ENCODE measurements around the gene CCL26.
A peak's percentile ranks its signal among the peaks of the same experiment; 100 is the strongest.
"Not testable (repeated sequence)": the region's sequence is repeated elsewhere in the genome, so short reads cannot be mapped to it uniquely, and the experiment has no call there.

Gene CCL26

DNA sequence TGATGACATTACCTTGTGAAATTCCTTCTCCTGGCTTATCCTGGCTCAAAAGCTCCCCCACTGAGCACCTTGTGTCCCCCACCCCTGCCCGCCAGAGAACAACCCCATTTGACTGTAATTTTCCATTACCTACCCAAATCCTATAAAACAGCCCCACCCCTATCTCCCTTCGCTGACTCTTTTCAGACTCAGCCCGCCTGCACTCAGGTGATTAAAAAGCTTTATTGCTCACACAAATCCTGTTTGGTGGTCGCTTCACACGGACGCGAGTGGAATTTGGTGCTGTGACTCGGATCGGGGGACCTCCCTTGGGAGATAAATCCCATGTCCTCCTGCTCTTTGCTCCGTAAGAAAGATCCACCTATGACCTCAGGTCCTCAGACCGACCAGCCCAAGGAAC is 7.0 kb upstream of the CCL26 start:
- not testable (repeated sequence) for H3K9me3 Mint-ChIP-seq; H3K27ac Mint-ChIP-seq; H3K36me3 Mint-ChIP-seq; H3K4me3 Mint-ChIP-seq; ATAC-seq (ENCODE audit: low read depth); DNase-seq (ENCODE audit: low spot score in 2 of 2); H3K4me1 Mint-ChIP-seq
- peaks cover 23% of the 10 kb centered on the region for H3K27me3 Mint-ChIP-seq

DNA sequence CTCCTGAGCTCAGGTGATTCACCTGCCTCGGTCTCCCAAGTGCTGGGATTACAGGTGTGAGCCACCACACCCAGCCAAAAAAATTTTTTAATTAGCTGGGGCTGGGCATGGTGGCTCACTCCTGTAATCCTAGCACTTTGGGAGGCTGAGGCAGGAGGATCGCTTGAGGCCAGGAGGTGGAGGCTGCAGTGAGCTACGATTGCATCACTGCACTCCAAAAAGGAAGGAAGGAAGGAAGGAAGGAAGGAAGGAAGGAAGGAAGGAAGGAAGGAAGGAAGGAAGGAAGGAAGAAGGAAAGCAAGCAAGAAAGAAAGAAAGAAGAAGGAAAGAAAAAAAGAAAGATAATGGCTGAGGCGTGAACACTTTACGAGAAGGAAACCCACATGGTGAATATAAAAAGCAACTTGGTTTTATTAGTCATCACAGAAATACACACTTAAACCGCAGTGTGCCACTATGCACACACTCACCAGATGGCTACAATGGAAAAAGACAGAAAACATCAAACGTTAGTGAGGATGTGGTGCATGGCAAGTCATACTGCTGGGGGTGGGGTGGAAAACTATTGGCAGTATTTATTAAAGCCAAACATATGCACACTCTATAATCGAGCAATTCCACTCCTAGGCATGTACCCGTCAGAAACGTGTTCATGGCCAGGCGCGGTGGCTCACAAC is 4.4 kb upstream of the CCL26 start:
- H3K4me3 Mint-ChIP-seq: no peak overlapping the region
- DNase-seq (ENCODE audit: low spot score in 2 of 2): no peak
- peak; percentile 22 for ATAC-seq (ENCODE audit: low read depth)
- peaks cover 16% of the 10 kb centered on the region for H3K27me3 Mint-ChIP-seq
- H3K27ac Mint-ChIP-seq: no peak overlapping the region
- H3K4me1 Mint-ChIP-seq: peaks cover 5% of the 10 kb centered on the region
- peaks cover 2% of the 10 kb centered on the region for H3K9me3 Mint-ChIP-seq
- H3K36me3 Mint-ChIP-seq: no peaks in the 10 kb centered on the region

DNA sequence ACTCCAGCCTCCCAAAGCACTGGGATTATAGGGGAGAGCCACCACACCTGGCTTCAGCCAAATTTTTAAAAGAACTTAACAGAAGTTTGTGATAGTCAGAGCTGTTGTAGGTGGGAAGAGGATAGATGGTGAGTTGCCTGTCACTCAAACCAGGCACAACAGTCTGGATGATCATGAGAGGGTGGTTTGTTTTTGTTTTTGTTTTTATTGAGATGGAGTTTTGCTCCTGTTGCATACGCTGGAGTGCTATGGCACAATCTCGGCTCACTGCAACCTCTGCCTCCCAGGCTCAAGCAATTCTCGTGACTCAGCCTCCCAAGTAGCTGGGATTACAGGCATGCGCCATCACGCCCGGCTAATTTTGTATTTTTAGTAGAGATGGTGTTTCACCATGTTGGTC is 1.9 kb upstream of the CCL26 start:
- DNase-seq (ENCODE audit: low spot score in 2 of 2); H3K27ac Mint-ChIP-seq; H3K9me3 Mint-ChIP-seq; ATAC-seq (ENCODE audit: low read depth); H3K27me3 Mint-ChIP-seq; H3K4me1 Mint-ChIP-seq; H3K4me3 Mint-ChIP-seq; H3K36me3 Mint-ChIP-seq: not testable (repeated sequence)

DNA sequence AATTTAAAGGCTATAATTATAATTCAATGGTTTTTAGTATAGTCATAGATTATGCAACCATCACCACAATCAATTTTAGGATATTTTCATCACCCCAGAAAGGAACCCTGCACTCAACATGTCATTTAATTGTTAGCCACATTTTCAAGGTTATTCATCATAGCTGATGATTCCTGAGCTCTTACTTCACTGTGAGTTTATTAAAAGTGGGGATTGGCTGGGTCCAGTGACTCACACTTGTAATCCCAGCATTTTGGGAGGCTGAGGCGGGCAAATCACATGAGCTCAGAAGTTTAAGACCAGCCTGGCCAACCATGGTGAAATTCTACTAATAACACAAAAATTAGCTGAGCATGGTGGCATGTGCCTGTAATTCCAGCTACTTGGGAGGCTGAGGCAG is 787 bp downstream of the CCL26 start:
- ATAC-seq (ENCODE audit: low read depth) (no peak), DNase-seq (ENCODE audit: low spot score in 2 of 2) (no peak)
- no peak overlapping the region for H3K27ac Mint-ChIP-seq
- H3K4me1 Mint-ChIP-seq: peaks cover under 1% of the 10 kb centered on the region
- no peaks in the 10 kb centered on the region for H3K36me3 Mint-ChIP-seq
- H3K4me3 Mint-ChIP-seq: no peak overlapping the region
- peaks cover under 1% of the 10 kb centered on the region for H3K9me3 Mint-ChIP-seq
- H3K27me3 Mint-ChIP-seq: peaks cover 1% of the 10 kb centered on the region

DNA sequence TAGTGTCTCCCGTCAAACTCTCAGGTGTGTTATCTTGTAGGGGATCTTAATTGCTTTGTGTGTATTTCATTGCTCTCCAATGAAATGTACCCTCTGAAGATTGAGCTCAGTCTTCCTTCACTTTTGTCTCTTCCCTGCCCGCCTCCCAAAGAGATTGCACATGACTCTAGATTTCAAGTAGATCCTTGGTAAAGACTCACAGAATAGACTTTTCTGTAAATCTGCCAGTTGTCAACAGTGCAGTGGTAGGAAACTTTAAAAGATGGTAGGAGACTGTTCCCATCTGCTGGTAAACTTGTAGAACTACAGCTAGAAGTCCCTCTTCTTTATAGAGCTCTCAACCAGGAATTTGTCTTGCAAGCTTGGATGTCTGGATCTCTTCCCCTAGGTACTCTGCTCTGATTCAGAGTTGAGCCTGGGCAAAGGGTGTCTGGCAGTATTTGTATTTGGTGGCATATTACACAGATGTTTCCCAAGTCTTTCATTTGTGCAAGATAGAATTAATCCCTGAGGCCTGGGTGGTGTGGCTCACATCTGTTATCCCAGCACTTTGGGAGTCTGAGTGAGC is 9.6 kb downstream of the CCL26 start:
- ATAC-seq (ENCODE audit: low read depth): peak; percentile 87
- Mint-ChIP-seq H3K36me3 (no peaks in the 10 kb centered on the region), H3K27me3 (peaks cover 2% of the 10 kb centered on the region), H3K9me3 (no peaks in the 10 kb centered on the region), H3K4me1 (peaks cover 7% of the 10 kb centered on the region), H3K27ac (no peak overlapping the region), H3K4me3 (no peak overlapping the region)
- DNase-seq (ENCODE audit: low spot score in 2 of 2): peak in 1 of 2 donors; percentile 23

DNA sequence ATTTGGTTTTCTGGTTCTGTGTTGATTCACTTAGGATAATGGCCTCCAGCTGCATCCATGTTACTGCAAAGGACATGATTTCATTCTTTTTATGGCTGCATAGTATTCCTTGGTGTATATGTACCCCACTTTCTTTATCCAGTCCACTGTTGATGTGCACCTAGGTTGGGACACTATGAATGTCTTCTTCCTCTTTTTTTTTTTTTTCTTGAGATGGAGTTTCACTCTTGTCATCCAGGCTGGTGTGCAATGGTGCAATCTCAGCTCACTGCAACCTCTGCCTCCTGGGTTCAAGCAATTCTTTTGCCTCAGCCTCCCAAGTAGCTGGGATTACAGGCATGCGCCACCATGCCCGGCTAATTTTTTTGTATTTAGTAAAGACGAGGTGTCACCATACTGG is 10.2 kb downstream of the CCL26 start:
- not testable (repeated sequence) for H3K27ac Mint-ChIP-seq; H3K36me3 Mint-ChIP-seq; H3K9me3 Mint-ChIP-seq; H3K27me3 Mint-ChIP-seq; DNase-seq (ENCODE audit: low spot score in 2 of 2); H3K4me1 Mint-ChIP-seq; H3K4me3 Mint-ChIP-seq; ATAC-seq (ENCODE audit: low read depth)

DNA sequence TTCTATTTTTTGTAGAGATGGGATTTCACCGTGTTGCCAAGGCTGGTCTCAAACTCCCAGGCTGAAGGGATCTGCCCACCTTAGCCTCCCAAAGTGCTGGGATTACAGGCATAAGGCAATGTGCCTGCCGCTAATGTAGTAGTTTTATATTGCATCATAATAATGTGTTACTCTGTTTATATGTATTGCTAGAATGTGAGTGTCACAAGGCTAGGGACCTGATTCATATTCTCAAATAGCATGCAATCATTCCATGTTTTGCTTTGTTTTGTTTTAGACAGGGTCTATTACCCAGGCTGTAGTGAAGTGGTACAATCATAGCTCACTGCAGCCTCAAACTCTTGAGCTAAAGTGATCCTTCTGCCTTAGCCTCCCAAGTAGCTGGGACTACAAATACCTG is 13.5 kb downstream of the CCL26 start:
- Mint-ChIP-seq H3K27ac (no peak overlapping the region), H3K9me3 (no peaks in the 10 kb centered on the region), H3K27me3 (peaks cover 2% of the 10 kb centered on the region), H3K4me1 (peaks cover 7% of the 10 kb centered on the region), H3K36me3 (no peaks in the 10 kb centered on the region), H3K4me3 (no peak overlapping the region)
- DNase-seq (ENCODE audit: low spot score in 2 of 2) (no peak), ATAC-seq (ENCODE audit: low read depth) (no peak)

DNA sequence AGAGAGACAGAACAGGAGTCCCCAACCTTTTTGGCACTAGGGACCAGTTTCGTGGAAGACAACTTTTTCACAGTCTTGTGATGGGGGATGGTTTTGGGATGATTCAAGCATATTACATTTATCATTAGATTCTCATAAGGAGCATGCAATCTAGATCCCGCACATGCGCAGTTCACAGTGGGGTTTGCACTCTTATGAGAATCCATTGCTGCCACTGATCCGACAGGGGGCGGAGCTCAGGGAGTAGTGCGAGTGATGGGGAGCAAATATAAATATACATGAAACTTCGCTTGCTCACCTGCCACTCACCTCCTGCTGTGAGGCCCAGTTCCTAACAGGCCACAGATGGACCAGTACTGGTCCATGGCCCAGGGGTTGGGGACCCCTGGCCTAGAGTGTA is 14.2 kb downstream of the CCL26 start:
- Mint-ChIP-seq H3K4me3 (no peak overlapping the region), H3K9me3 (no peaks in the 10 kb centered on the region), H3K27me3 (peaks cover 2% of the 10 kb centered on the region), H3K27ac (no peak overlapping the region), H3K36me3 (no peaks in the 10 kb centered on the region), H3K4me1 (peaks cover 7% of the 10 kb centered on the region)
- DNase-seq (ENCODE audit: low spot score in 2 of 2) (no peak), ATAC-seq (ENCODE audit: low read depth) (no peak)

DNA sequence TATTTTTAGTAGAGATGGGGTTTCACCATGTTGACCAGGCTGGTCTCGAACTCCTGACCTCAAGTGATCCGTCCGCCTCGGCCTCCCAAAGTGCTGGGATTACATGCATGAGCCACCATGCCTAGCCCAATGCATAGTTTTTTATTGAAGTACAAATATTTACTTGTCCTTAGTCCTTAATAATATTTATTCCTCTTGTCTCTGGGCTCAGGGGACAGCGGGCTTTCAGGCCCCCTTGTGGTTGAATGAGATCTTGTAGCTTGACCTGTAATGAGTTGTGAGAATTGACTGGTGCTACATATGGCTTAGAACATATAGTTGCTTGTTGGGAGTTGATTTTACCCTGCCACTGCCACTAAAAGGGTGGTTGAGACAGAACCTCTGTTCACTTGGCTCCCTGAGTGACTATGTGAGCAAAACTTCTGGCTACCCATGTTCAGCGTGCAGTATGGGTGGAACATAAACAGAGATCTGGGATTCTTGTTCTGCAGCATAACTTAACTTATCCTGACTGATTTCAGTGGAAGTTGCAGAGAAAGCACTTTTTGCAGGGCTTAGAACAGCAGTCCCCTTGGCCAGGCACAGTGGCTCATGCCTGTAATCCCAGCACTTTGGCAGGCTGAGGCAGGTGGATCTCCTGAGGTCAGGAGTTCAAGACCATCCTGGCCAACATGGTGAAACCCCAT is 14.9 kb downstream of the CCL26 start:
- H3K4me1 Mint-ChIP-seq: peaks cover 3% of the 10 kb centered on the region
- H3K9me3 Mint-ChIP-seq: no peaks in the 10 kb centered on the region
- H3K27ac Mint-ChIP-seq: no peak overlapping the region
- no peaks in the 10 kb centered on the region for H3K36me3 Mint-ChIP-seq
- DNase-seq (ENCODE audit: low spot score in 2 of 2): no peak
- no peak overlapping the region for H3K4me3 Mint-ChIP-seq
- ATAC-seq (ENCODE audit: low read depth): no peak
- no peaks in the 10 kb centered on the region for H3K27me3 Mint-ChIP-seq

DNA sequence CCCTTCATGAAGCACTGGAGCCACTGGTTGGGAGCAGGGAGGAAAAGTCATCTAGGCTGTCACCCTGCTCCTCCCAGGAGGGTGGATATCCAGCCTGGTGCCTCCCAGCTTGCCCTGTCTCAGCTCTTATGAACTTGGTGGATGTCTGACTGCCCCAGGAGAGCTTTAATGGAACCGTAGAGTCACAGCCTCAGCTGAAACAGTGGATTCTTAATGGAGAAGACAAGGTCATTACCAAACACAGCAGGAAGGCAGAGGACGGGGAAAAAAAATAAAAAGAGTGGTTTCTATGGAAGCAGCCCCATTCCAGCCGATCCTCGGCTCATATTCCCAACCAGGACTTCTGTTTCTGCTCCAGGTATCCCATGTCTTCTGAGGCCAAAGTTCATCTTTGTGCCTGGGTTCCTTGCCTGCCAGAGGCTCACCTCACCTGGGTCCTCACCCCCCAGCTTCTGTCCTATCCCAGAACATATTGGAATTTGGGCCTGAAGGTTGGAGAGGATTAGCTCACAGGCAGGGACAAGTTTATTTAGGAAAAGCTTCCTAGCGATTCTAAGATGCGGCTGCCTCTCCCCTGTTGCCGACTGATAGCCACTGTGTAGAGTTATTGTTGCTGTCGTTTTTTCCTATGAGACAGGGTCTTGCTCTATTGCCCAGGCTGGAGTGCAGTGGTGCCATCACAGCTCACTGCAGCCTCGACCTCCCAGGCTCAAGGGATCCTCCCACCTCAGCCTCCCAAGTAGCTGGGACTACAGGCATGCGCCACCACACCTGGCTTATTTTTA is 15.6 kb downstream of the CCL26 start:
- DNase-seq (ENCODE audit: low spot score in 2 of 2) (no peak), ATAC-seq (ENCODE audit: low read depth) (no peak)
- Mint-ChIP-seq H3K4me1 (peaks cover 3% of the 10 kb centered on the region), H3K27me3 (no peaks in the 10 kb centered on the region), H3K36me3 (no peaks in the 10 kb centered on the region), H3K4me3 (no peak overlapping the region), H3K9me3 (no peaks in the 10 kb centered on the region), H3K27ac (no peak overlapping the region)

DNA sequence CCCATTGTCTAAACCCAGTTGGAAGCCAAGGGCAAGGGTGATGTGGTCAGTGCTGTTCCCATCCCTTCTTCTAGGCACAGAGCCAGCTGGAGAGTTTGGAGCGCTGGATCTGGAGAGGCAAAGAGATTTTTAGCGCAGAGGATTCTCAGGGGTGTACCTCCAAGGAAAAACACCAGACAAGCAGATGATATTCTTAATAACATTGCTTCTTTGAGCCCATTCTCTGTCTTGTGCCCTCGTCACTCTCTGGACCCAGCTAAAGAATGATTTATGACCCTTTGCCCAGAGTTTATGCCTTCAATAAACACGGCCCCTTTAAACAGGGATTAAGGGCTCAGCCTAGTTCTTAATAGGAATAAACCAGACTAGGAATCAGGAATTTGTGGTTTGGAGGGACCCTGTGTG is 28.6 kb downstream of the CCL26 start:
- DNase-seq (ENCODE audit: low spot score in 2 of 2): no peak
- Mint-ChIP-seq H3K36me3 (no peaks in the 10 kb centered on the region), H3K27me3 (no peaks in the 10 kb centered on the region), H3K9me3 (no peaks in the 10 kb centered on the region), H3K27ac (no peak overlapping the region), H3K4me3 (no peak overlapping the region), H3K4me1 (peaks cover 18% of the 10 kb centered on the region)
- ATAC-seq (ENCODE audit: low read depth): no peak

DNA sequence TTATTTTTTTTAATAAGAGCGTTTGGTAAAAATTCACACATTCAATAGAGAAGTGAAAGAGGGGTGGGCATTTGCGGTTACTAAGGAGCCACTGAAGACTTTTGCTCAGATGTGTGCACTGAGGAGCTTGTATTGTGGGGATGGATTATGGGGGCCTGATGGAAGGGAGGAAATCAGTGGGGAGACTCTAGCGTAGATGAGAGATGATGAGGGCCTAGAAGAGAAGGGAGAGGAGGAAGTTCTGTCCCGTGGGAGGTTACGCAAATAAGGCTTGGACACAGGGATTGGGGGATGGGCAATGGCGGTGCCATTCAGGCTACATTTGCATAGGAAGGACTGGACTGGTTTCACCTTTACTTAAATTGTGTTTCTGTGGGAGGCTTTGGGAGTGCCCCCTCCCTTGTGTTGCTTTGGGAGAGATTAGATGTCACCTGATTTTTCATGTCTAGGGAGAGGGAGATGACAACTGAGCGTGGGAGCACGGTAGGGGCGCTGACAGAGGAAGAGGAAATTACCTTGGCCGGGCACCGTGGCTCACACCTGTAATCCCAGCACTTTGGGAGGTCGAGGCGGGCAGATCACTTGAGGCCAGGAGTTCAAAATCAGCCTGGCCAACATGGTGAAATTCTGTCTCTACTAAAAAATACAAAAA is 31.0 kb downstream of the CCL26 start:
- Mint-ChIP-seq H3K4me1 (peaks cover 23% of the 10 kb centered on the region), H3K9me3 (no peaks in the 10 kb centered on the region), H3K4me3 (peak overlapping the region; percentile 69), H3K36me3 (no peaks in the 10 kb centered on the region), H3K27ac (peak overlapping the region; percentile 12), H3K27me3 (no peaks in the 10 kb centered on the region)
- ATAC-seq (ENCODE audit: low read depth) (no peak), DNase-seq (ENCODE audit: low spot score in 2 of 2) (peak; percentile 24 to 30)

DNA sequence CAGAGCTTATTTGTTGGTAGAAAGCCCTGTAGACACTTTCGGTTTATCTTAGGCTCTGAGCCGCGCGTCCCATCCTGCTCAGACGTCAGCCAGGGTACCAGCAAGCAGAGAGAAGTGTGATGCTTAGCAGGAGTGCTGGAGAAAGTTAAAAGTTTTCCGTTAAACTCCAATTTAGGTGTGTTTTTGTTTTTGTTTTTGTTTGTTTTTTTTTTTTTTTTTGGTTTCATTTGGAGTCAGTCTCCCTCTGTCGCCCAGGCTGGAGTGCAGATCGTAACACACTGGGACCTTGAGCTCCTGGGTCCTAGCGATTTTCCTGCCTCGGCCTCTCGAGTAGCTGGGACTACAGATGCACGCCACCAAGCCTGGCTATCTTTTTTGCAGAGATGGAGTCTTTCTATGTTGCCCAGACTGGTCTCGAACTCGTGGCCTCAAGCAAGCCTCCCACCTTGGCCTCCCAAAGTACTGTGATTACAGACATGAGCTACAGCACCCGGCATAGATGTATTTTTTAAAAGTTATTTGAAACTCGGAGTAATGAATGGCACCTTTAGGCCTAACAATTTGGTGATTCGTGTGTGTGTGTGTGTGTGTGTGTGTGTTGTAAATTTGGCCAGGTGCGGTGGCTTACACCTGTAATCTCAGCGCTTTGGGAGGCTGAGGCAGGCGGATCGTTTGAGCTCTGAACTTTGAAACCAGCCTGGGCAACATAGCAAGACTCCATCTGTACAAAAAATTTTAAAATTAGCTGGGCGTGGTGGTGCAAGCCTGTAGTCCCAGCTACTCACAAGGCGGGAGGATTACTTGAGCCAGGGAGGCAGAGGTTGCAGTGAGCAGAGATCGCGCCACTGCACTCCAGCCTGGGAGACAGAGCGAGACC is 32.0 kb downstream of the CCL26 start:
- H3K27ac Mint-ChIP-seq: peak overlapping the region; percentile 89
- H3K36me3 Mint-ChIP-seq: no peaks in the 10 kb centered on the region
- H3K9me3 Mint-ChIP-seq: no peaks in the 10 kb centered on the region
- no peak for DNase-seq (ENCODE audit: low spot score in 2 of 2)
- peak; percentile 38 for ATAC-seq (ENCODE audit: low read depth)
- H3K4me1 Mint-ChIP-seq: peaks cover 20% of the 10 kb centered on the region
- H3K27me3 Mint-ChIP-seq: no peaks in the 10 kb centered on the region
- H3K4me3 Mint-ChIP-seq: peak overlapping the region; percentile 92

All from memory B cell (primary cell).